ENCODE data around the gene C1orf21.

C1orf21 gene

GRCh38 chr1:184455786-184456185 is 69.0 kb downstream of the C1orf21 start:
- no peak for DNase-seq (ENCODE audit: low spot score)

GRCh38 chr1:184456189-184456588 is 69.4 kb downstream of the C1orf21 start:
- DNase-seq (ENCODE audit: low spot score) = no peak

GRCh38 chr1:184457500-184457899 is 70.7 kb downstream of the C1orf21 start:
- no peak for DNase-seq (ENCODE audit: low spot score)

GRCh38 chr1:184461321-184461720 is 74.5 kb downstream of the C1orf21 start:
- no peak for DNase-seq (ENCODE audit: low spot score)

- DNase-seq (ENCODE audit: low spot score) = no peak
Measured at GRCh38 chr1:184462155-184462554, 75.3 kb downstream of the C1orf21 start.

GRCh38 chr1:184462990-184463389 is 76.2 kb downstream of the C1orf21 start:
- DNase-seq (ENCODE audit: low spot score) = no peak

GRCh38 chr1:184463680-184464079 is 76.9 kb downstream of the C1orf21 start:
- DNase-seq (ENCODE audit: low spot score) = no peak

- DNase-seq (ENCODE audit: low spot score) = no peak
Measured at GRCh38 chr1:184464757-184465156, 77.9 kb downstream of the C1orf21 start.

- DNase-seq (ENCODE audit: low spot score) = no peak
Measured at GRCh38 chr1:184465489-184466146, 78.8 kb downstream of the C1orf21 start.

GRCh38 chr1:184467295-184467694 is 80.5 kb downstream of the C1orf21 start:
- DNase-seq (ENCODE audit: low spot score) = no peak

GRCh38 chr1:184469396-184469795 is 82.6 kb downstream of the C1orf21 start:
- DNase-seq (ENCODE audit: low spot score) = no peak

GRCh38 chr1:184471686-184472085 is 84.9 kb downstream of the C1orf21 start:
- no peak for DNase-seq (ENCODE audit: low spot score)

- no peak for DNase-seq (ENCODE audit: low spot score)
Measured at GRCh38 chr1:184472136-184472535, 85.3 kb downstream of the C1orf21 start.

GRCh38 chr1:184473176-184473966 is 86.5 kb downstream of the C1orf21 start:
- DNase-seq (ENCODE audit: low spot score) = no peak

GRCh38 chr1:184476187-184476586 is 89.4 kb downstream of the C1orf21 start:
- no peak for DNase-seq (ENCODE audit: low spot score)

GRCh38 chr1:184479435-184480167 is 92.8 kb downstream of the C1orf21 start:
- no peak for DNase-seq (ENCODE audit: low spot score)

GRCh38 chr1:184480736-184481135 is 93.9 kb downstream of the C1orf21 start:
- DNase-seq (ENCODE audit: low spot score) = no peak

- no peak for DNase-seq (ENCODE audit: low spot score)
Measured at GRCh38 chr1:184482136-184482535, 95.3 kb downstream of the C1orf21 start.

- DNase-seq (ENCODE audit: low spot score) = no peak
Measured at GRCh38 chr1:184483101-184483683, 96.4 kb downstream of the C1orf21 start.

GRCh38 chr1:184485751-184486723 is 99.2 kb downstream of the C1orf21 start:
- no peak for DNase-seq (ENCODE audit: low spot score)

GRCh38 chr1:184486761-184487445 is 100.1 kb downstream of the C1orf21 start:
- DNase-seq (ENCODE audit: low spot score) = no peak

Measured in NAMALWA (cell line).